SU-DHL-6 (cell line): ENCODE results near the gene GJA4.

Experiments
- CTCF ChIP-seq: fragments of 200-600 bp; sonication (generic); IDR thresholded peaks from one replicate; pipeline ENCODE4 v1.5.1; 2017; ENCODE audit warnings: antibody characterized with exemption, mild to moderate bottlenecking, low read length, moderate library complexity; ENCODE audit not compliant: insufficient read depth, poor library complexity, severe bottlenecking
- EZH2phosphoT487 ChIP-seq: fragments of 200-600 bp; sonication (generic), shearing (Covaris generic); conservative IDR thresholded peaks from 2 replicates; pipeline ENCODE4 v1.6.1; 2018; ENCODE audit warnings: mild to moderate bottlenecking, antibody characterized with exemption, low read length, moderate library complexity, mixed read lengths

- TF ChIP-seq CTCF: no peak
- TF ChIP-seq EZH2phosphoT487: no peak
Measured at GRCh38 chr1:34745666-34746065, 47.1 kb upstream of the GJA4 start.
